ENCODE data around the gene OR6P1. TPM values are rescaled to one million over a fixed set of nuclear protein-coding genes. Genes with fewer than 3 reads are reported as not detected.

OR6P1 gene
- total RNA-seq, 1 experiment from 2014 or later, result not detected

DNA sequence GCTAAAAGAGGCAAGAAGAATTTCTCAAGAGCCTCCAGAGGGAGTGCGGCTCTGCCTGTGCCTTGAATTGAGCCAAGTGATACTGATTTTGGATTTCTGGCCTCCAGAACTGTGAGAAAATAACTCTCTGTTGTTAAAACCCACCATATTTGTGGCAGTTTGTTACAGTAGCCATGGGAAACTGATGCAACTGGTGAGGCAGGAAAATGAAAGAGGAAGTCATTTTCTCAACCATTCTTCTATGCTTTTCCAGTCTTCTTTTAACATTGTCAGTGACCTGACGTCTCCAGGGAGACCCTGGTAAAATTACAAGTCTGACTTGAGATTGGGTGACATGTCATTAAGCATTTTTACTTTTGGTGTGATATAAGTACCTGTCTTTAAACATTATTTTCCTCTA is 5.8 kb downstream of the OR6P1 start:
- no peak overlapping the region for H3K4me2 ChIP-seq (ENCODE audit: insufficient read depth, insufficient read length, low read length)
- H3K56ac ChIP-seq (ENCODE audit: insufficient read length, low read depth, low read length), result no peak overlapping the region
- H4K20me1 ChIP-seq (ENCODE audit: control insufficient read depth, insufficient read depth, insufficient read length), result no peaks in the 10 kb centered on the region
- no peak overlapping the region for H3K9ac ChIP-seq (ENCODE audit: extremely low read depth, insufficient read length, low read length)
- H3K4me3 Mint-ChIP-seq, result no peak overlapping the region
- H3K27me3 Mint-ChIP-seq (ENCODE audit: low read depth), result no peaks in the 10 kb centered on the region
- no peaks in the 10 kb centered on the region for H3K23me2 ChIP-seq (ENCODE audit: insufficient read length, low read depth, low read length, poor library complexity, severe bottlenecking)
- no peak overlapping the region for H2AFZ ChIP-seq (ENCODE audit: low read length)
- H3K27me3 ChIP-seq (ENCODE audit: insufficient read depth, low read length), result no peaks in the 10 kb centered on the region
- no peaks in the 10 kb centered on the region for H3K79me2 ChIP-seq (ENCODE audit: insufficient read depth, low read length)
- no peak overlapping the region for H2BK12ac ChIP-seq (ENCODE audit: insufficient read length, low read depth, low read length)
- no peak for TF ChIP-seq CTCF (conservative IDR thresholded peaks at IDR 0.05)
- H2BK120ac ChIP-seq (ENCODE audit: low read depth, low read length, poor library complexity, severe bottlenecking), result no peak overlapping the region
- H3K23ac ChIP-seq (ENCODE audit: insufficient read length, low read depth, low read length), result no peak overlapping the region
- no peak overlapping the region for H3K4ac ChIP-seq (ENCODE audit: low read depth, low read length)
- no peaks in the 10 kb centered on the region for H3K9me3 ChIP-seq (ENCODE audit: control insufficient read depth, low read depth, low read length)
- WGBS (ENCODE audit: extremely low coverage, insufficient read length, low lambda C conversion rate), result no CpG with 5 or more reads among the region's 2 CpGs
- no peak overlapping the region for H4K5ac ChIP-seq (ENCODE audit: insufficient read length, low read depth, low read length)
- H3T11ph ChIP-seq (ENCODE audit: low read length), result no peak overlapping the region
- H4K91ac ChIP-seq (ENCODE audit: insufficient read length, low read depth, low read length), result no peak overlapping the region
- no peak overlapping the region for H3K18ac ChIP-seq (ENCODE audit: insufficient read length, low read depth, low read length)
- H3K36me3 Mint-ChIP-seq (ENCODE audit: insufficient read depth in 1 of 3, low read depth in 3 of 3), result no peaks in the 10 kb centered on the region
- H2AK5ac ChIP-seq (ENCODE audit: insufficient read length, low read length), result no peak overlapping the region
- no peak overlapping the region for H3K27ac ChIP-seq (ENCODE audit: insufficient read length, low read depth, low read length)
- H3K27ac Mint-ChIP-seq, result no peak overlapping the region
- H3K14ac ChIP-seq (ENCODE audit: insufficient read depth, low read length), result no peak overlapping the region
- no peaks in the 10 kb centered on the region for H3K4me1 ChIP-seq (ENCODE audit: insufficient read depth, low read length)
- H2BK20ac ChIP-seq (ENCODE audit: low read depth, low read length, poor library complexity, severe bottlenecking), result no peak overlapping the region
- H2BK5ac ChIP-seq (ENCODE audit: insufficient read length, low read length), result no peak overlapping the region
- DNase-seq, result no peak
- H3K79me1 ChIP-seq (ENCODE audit: insufficient read depth, low read depth, low read length, poor library complexity, severe bottlenecking), result no peaks in the 10 kb centered on the region
- no peaks in the 10 kb centered on the region for H3K9me3 Mint-ChIP-seq
- H4K8ac ChIP-seq (replicated peaks; ENCODE audit: insufficient read length, low read depth, low read length), result no peak overlapping the region
- H3K4me1 Mint-ChIP-seq, result no peaks in the 10 kb centered on the region
- H2BK15ac ChIP-seq (ENCODE audit: low read depth, low read length), result no peak overlapping the region
